Caco-2 (cell line): ENCODE results near the gene MYBBP1A. TPM values are rescaled to one million over a fixed set of nuclear protein-coding genes. Genes with fewer than 3 reads are reported as not detected.
"Not testable (repeated sequence)": the region's sequence is repeated elsewhere in the genome, so short reads cannot be mapped to it uniquely, and the experiment has no call there.

ENCODE experiments used
- BruUV-seq: library from RNA; stranded (reverse); fragments of 400-500 nt; replicated peaks from 2 replicates; lab custom pipeline; 2021; lab: Mats Ljungman, UMichigan
- CTCF ChIA-PET: fragments of 300-600 bp; sonication (Branson Sonifier 250); formaldehyde crosslinking; loops from one replicate; lab custom pipeline; 2022; ENCODE audit warnings: antibody characterized with exemption; lab: Charles Lee
- POLR2A ChIA-PET: fragments of 300-600 bp; sonication (Branson Sonifier 250); formaldehyde crosslinking; loops from one replicate; lab custom pipeline; 2022; ENCODE audit warnings: antibody characterized with exemption; lab: Charles Lee
- DNase-seq, 2 experiments: peaks; one replicate each; pipeline versions ENCODE4 v3.0.0 to v3.0.0-alpha.2; 2020 to 2022
- H3K27me3 ChIP-seq: replicated peaks from 2 replicates; pipeline ENCODE4 v1.6.0; 2011; ENCODE audit warnings: low read length; ENCODE audit not compliant: control insufficient read depth, insufficient read depth
- H3K36me3 ChIP-seq: 2 replicates; pipeline ENCODE4 v1.5.1; 2011; ENCODE audit warnings: low read length; ENCODE audit not compliant: control insufficient read depth, insufficient read depth
- H3K4me1 ChIP-seq: fragments of 250-450 bp; sonication (Bioruptor Pico); 2 replicates; pipeline ENCODE4 v1.5.1; 2020; ENCODE audit warnings: mild to moderate bottlenecking
- H3K4me3 ChIP-seq: 2 replicates; pipeline ENCODE4 v1.5.1; 2011; ENCODE audit warnings: low read depth, mild to moderate bottlenecking, control low read depth, low read length
- H3K9me3 ChIP-seq: fragments of 250-450 bp; sonication (Bioruptor Pico); 2 replicates; pipeline ENCODE4 v1.5.1; 2020; ENCODE audit warnings: mild to moderate bottlenecking, moderate library complexity
- H3K27ac Mint-ChIP-seq: one replicate; pipeline ENCODE4 v1.8.0; 2022; ENCODE audit warnings: mixed read lengths; ENCODE audit not compliant: unreplicated experiment
- H3K27me3 Mint-ChIP-seq: one replicate; pipeline ENCODE4 v1.8.0; 2022; ENCODE audit warnings: mixed read lengths; ENCODE audit not compliant: insufficient read depth, unreplicated experiment
- H3K36me3 Mint-ChIP-seq: one replicate; pipeline ENCODE4 v1.8.0; 2022; ENCODE audit warnings: mild to moderate bottlenecking, mixed read lengths; ENCODE audit not compliant: insufficient read depth, unreplicated experiment
- H3K4me1 Mint-ChIP-seq: one replicate; pipeline ENCODE4 v1.8.0; 2022; ENCODE audit warnings: low read depth, mixed read lengths; ENCODE audit not compliant: unreplicated experiment
- H3K4me3 Mint-ChIP-seq: one replicate; pipeline ENCODE4 v1.8.0; 2022; ENCODE audit warnings: mild to moderate bottlenecking, moderate library complexity, mixed read lengths; ENCODE audit not compliant: unreplicated experiment
- H3K9me3 Mint-ChIP-seq: one replicate; pipeline ENCODE4 v1.8.0; 2022; ENCODE audit warnings: mixed read lengths; ENCODE audit not compliant: unreplicated experiment
- intact Hi-C: fragments of 100-400 bp; cut with micrococcal nuclease; formaldehyde crosslinking; loops from one replicate; pipeline ENCODE4 v1.10.0; 2022; ENCODE audit not compliant: unreplicated experiment
- total RNA-seq: library from RNA; stranded (reverse); gene quantifications from 2 replicates; pipeline ENCODE4 v1.2.3, GENCODE V29; 2022
- TF ChIP-seq, protein P1 (sequence below), 2 experiments: fragments of 200-600 bp in 1 of 2; IDR thresholded peaks; 1 replicate in 1 of 2; 2 replicates in 1 of 2; pipeline versions ENCODE4 v1.5.1 to v1.8.0; 2011 to 2022; ENCODE audit warnings: antibody characterized with exemption in 1 of 2, control low read depth in 1 of 2, inconsistent platforms in 1 of 2, low read depth in 1 of 2, low read length in 1 of 2, mild to moderate bottlenecking in 1 of 2, moderate library complexity in 1 of 2; ENCODE audit not compliant: insufficient read depth in 1 of 2, severe bottlenecking in 1 of 2, unreplicated experiment in 1 of 2

The MYBBP1A gene
- total RNA-seq, 1 experiment from 2014 or later, result 44.5 TPM

GRCh38 chr17:4591529-4591928 is 36.3 kb upstream of the MYBBP1A start:
- ChIA-PET POLR2A (no interaction called here), CTCF (no interaction called here)
- peaks cover 22% of the 10 kb centered on the region; the same call in 1 of the 2 replicates for H3K4me1 ChIP-seq
- Mint-ChIP-seq H3K4me3 (no peak overlapping the region), H3K27me3 (no peaks in the 10 kb centered on the region), H3K4me1 (peaks cover 14% of the 10 kb centered on the region), H3K9me3 (no peaks in the 10 kb centered on the region), H3K27ac (no peak overlapping the region), H3K36me3 (peaks cover 16% of the 10 kb centered on the region)
- no peaks in the 10 kb centered on the region for H3K27me3 ChIP-seq
- H3K36me3 ChIP-seq, result no peaks in the 10 kb centered on the region
- intact Hi-C loops, result no loop called here
- BruUV-seq, result no TSS peak
- no peak overlapping the region for H3K4me3 ChIP-seq
- no peak for DNase-seq
- no peaks in the 10 kb centered on the region for H3K9me3 ChIP-seq
- TF ChIP-seq, protein P1, sequence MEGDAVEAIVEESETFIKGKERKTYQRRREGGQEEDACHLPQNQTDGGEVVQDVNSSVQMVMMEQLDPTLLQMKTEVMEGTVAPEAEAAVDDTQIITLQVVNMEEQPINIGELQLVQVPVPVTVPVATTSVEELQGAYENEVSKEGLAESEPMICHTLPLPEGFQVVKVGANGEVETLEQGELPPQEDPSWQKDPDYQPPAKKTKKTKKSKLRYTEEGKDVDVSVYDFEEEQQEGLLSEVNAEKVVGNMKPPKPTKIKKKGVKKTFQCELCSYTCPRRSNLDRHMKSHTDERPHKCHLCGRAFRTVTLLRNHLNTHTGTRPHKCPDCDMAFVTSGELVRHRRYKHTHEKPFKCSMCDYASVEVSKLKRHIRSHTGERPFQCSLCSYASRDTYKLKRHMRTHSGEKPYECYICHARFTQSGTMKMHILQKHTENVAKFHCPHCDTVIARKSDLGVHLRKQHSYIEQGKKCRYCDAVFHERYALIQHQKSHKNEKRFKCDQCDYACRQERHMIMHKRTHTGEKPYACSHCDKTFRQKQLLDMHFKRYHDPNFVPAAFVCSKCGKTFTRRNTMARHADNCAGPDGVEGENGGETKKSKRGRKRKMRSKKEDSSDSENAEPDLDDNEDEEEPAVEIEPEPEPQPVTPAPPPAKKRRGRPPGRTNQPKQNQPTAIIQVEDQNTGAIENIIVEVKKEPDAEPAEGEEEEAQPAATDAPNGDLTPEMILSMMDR (IDR thresholded peaks at IDR 0.05; ENCODE audit: insufficient read depth in 1 of 2, low read depth in 1 of 2, low read length in 1 of 2, severe bottlenecking in 1 of 2, unreplicated experiment in 1 of 2), result no peak

DNA sequence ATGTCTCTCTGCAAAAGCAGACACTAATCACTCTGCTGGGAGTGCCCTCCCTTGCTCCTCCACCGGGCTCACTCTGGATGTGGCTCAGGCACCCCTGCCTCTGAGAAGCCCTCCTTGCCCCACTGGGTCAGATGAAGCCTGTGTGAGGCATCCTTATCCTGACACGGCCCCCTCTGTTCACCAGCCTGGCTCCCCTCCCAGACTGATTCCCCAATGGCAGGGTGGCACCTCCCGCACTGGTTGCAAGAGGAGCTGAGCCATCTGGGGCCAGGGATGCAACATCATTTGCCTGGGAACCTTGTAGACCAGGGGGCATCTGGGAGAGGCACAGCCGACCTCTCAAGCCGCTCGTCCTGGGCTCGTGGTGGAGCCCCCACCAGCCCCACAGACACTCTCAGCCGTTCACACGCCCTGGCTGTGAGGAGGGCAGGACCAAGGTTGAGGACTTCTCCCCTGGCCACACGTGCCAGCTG is 35.8 kb upstream of the MYBBP1A start:
- no peaks in the 10 kb centered on the region for H3K9me3 Mint-ChIP-seq
- peaks cover 19% of the 10 kb centered on the region for H3K4me1 Mint-ChIP-seq
- ChIA-PET CTCF (no interaction called here), POLR2A (no interaction called here)
- Histone ChIP-seq H3K4me3 (no peak overlapping the region), H3K36me3 (no peaks in the 10 kb centered on the region), H3K9me3 (no peaks in the 10 kb centered on the region), H3K4me1 (peaks cover 22% of the 10 kb centered on the region; the same call in 1 of the 2 replicates), H3K27me3 (no peaks in the 10 kb centered on the region)
- no TSS peak for BruUV-seq
- TF ChIP-seq, protein P1 (IDR thresholded peaks at IDR 0.05; ENCODE audit: insufficient read depth in 1 of 2, low read depth in 1 of 2, low read length in 1 of 2, severe bottlenecking in 1 of 2, unreplicated experiment in 1 of 2), result no peak
- no peak overlapping the region for H3K4me3 Mint-ChIP-seq
- H3K27ac Mint-ChIP-seq, result no peak overlapping the region
- H3K36me3 Mint-ChIP-seq, result peaks cover 18% of the 10 kb centered on the region
- H3K27me3 Mint-ChIP-seq, result no peaks in the 10 kb centered on the region
- intact Hi-C loops, result no loop called here
- no peak for DNase-seq

GRCh38 chr17:4590042-4590441 is 34.9 kb upstream of the MYBBP1A start:
- H3K4me3 ChIP-seq, BruUV-seq, H3K27me3 Mint-ChIP-seq, H3K36me3 ChIP-seq, POLR2A ChIA-PET, H3K27me3 ChIP-seq, H3K4me3 Mint-ChIP-seq, DNase-seq, CTCF ChIA-PET, intact Hi-C loops, H3K9me3 Mint-ChIP-seq, H3K9me3 ChIP-seq: not testable (repeated sequence)
- Mint-ChIP-seq H3K27ac (peak overlapping the region; percentile 67), H3K36me3 (peaks cover 23% of the 10 kb centered on the region), H3K4me1 (peaks cover 20% of the 10 kb centered on the region)
- H3K4me1 ChIP-seq, result peaks cover 22% of the 10 kb centered on the region; the same call in 1 of the 2 replicates
